Activated CD4-positive, alpha-beta T cell treated with anti-CD3 and anti-CD28 coated beads, Interleukin-2, amount 50 U/mL, for 48 hours (primary cell): ENCODE results near the gene LSG1.
A peak's percentile ranks its signal among the peaks of the same experiment; 100 is the strongest.
"Not testable (repeated sequence)": the region's sequence is repeated elsewhere in the genome, so short reads cannot be mapped to it uniquely, and the experiment has no call there.

ENCODE experiments used
- DNase-seq, 2 experiments: peaks; one replicate each; pipeline ENCODE4 v3.0.0-alpha.2; 2020

LSG1 gene

DNA sequence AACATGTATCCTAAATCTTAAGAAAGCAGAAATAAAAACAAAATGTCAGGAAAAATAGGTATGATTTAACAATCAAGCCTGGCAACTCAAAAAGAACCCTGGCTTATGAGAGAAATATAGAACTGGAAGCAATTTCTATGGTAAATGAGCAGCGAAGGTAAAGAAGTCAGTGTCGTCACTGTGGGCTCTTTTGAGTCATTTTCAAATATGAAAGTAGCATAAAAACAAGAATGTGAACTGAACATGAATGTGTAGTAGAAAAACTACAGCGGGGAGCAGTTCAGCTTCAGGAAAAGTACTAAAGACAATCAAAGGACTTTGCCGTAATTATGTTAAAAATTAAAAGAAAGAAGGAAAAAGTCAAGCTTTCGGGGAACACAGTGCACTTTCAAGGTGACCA, 17.5 kb downstream of the LSG1 start:
- no peak for DNase-seq

DNA sequence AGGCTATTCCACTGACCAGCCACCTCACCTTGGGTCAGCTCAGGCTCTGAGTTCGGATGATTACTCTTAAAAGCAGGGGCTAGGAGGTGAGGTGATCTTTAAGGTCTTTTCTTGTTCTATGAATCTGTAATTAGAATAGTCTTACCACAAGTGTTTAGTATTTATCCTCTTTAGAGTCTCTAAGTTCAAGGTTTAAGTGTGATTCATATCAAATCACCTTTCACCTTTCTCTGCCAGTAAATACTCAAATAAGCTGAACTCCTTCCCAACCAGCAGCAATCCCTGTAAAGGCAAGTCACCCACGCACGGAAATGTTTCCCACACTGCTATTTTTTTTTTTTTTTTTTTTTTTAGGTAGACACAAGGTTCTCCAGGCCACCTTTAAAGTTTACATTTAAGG, 24.2 kb downstream of the LSG1 start:
- DNase-seq: no peak

- no peak for DNase-seq
Observed at GRCh38 chr3:194642769-194643168, 29.2 kb downstream of the LSG1 start.

DNA sequence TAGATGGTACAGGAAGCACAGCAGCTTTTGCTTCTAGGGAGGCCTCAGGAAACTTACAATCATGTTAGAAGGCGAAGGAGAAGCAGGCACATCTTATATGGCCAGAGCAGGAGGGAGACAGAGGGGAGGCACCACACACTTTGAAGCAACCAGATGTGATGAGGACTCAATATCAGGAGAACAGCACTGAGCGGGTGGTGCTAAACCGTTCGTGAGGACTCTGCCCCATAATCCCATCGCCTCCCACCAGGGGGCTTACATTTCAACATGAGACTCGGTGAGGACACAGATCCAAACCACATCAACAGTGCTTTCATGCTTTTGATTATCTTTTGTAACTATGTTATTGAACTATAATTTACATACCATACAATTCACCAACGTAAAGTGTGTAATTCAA, 31.2 kb downstream of the LSG1 start:
- peak; percentile 19 to 42 for DNase-seq

DNA sequence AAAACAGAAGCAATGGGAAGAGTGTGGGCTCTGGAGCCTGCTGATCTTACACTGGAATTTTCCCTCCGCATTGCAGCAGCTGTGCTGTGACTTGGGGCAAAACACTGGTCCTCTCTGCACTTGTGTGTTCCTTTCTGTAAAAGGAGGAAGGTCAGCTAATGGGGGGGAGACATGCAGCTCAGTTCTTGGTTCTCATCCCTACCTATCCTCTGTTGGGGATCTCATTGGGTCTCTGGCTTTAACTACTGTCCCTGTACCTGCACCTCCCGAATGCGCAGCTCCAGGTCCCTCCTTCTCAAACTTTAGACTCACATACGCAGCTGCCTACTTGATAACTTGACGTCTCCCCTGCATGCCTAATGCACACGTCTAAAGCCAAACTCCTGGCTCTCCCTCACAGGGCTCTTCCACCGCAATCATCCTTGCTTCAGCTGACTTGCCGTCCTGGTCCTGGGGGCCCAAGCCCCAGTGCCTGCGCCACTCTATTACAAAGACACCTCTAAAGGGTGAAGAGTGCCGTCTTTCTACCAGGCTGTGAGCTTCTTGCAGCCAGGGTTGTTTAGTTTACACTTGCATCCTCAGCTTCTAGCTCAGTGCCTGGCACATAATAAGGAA, 32.9 kb downstream of the LSG1 start:
- DNase-seq: no peak

GRCh38 chr3:194637541-194638400, 34.2 kb downstream of the LSG1 start:
- no peak for DNase-seq

DNA sequence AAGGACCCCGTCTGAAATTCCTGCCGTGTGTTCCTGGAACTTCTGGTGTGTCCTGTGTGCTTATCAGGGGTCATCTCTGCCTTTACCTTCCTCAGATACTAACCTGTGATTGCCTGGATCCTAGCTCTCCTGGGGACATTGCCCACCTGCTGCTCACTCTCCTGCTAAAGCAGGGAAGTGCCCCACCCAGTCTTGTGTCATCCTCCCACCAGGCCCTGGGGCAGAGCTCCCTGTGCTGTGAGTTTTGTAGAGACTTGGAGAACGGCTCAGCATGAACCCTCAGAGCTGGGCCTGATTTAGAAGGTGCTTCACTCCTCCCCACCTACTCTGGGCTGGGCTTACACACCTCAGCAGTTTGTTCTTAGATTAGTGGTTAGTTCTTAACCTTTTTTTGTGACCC, 34.9 kb downstream of the LSG1 start:
- DNase-seq: no peak

- DNase-seq: peak; percentile 60 to 71
Observed at GRCh38 chr3:194633349-194634004, 38.5 kb downstream of the LSG1 start, which contains the start of gene TMEM44. TMEM44 (minus strand) TSS chr3:194633419; CDS start chr3:194633215, 204 bp downstream.

- DNase-seq: peak in 1 of 2 experiments; percentile 20
Observed at GRCh38 chr3:194632809-194633348, 39.1 kb downstream of the LSG1 start.

GRCh38 chr3:194632226-194632808, 39.7 kb downstream of the LSG1 start:
- DNase-seq: no peak

- DNase-seq: no peak
Observed at GRCh38 chr3:194631696-194632095, 40.3 kb downstream of the LSG1 start.

DNA sequence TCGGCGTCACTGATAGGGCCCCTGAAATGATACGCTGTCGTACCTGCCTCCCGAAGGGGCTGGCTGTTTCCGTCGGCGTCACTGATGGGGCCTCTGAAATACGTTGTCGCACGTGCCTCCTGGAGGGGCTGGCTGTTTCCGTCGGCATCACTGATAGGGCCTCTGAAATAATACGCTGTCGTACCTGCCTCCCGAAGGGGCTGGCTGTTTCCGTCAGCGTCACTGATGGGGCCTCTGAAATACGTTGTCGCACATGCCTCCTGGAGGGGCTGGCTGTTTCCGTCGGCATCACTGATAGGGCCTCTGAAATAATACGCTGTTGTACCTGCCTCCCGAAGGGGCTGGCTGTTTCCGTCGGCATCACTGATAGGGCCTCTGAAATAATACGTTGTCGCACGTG, 41.3 kb downstream of the LSG1 start:
- not testable (repeated sequence) for DNase-seq

GRCh38 chr3:194624956-194625355, 47.0 kb downstream of the LSG1 start:
- no peak for DNase-seq

- no peak for DNase-seq
Observed at GRCh38 chr3:194623449-194624290, 48.3 kb downstream of the LSG1 start.

GRCh38 chr3:194622621-194623340, 49.2 kb downstream of the LSG1 start:
- no peak for DNase-seq

- DNase-seq: no peak
Observed at GRCh38 chr3:194621947-194622346, 50.0 kb downstream of the LSG1 start.

GRCh38 chr3:194620196-194620595, 51.8 kb downstream of the LSG1 start:
- no peak for DNase-seq

DNA sequence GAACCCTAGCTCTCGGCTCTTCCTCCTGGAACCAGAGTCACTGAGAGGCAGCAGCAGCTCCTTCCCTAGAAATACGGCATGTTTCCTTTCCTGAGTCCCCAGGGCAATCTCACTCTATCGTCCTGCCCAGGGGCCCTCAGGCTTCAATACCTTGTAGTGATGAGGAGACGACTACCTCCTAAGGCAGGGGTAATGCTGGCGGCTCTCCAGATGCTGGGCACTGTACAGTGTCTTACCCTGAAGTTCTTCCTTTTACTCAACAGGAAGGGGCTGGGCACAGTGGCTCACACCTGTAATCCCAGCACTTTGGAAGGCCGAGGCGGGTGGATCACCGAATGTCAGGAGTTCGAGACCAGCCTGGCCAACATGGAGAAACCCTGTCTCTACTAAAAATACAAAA, 52.2 kb downstream of the LSG1 start:
- DNase-seq: no peak

DNA sequence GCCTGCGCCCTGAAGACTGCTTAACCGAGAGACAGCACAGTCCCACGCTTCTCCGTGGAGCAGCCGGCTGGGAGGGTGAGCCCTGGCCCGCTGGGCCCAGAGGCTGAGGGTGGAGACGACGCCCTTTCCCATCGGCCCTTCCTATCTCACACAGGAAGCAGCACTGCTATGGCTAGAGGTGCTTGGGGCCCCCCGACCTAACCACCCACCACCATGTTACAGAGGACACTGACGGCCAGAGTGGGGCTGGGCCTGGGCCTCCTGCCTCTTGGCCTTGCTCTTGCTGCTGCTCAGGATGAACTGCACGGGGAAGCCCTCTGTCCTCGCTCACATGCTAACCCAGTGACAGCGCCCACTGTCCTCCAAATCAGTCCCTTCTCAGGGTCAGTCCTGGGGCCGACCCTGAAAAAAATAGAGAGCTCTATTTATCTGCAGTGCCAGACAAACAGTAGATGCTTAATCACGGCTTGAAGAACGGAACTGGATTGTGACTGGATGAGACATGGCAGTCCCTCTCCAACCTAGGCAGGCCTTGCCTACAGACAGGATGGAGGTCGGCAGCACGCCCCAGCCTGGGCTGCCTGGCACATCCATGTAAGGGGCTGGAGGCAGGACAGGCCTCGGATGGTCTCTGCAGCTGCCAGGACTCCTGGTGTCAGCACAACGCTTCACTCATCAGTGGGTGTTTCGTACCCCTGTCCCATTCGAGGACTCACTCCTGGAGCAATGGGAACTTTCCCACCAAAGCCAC, 53.0 kb downstream of the LSG1 start:
- DNase-seq: no peak

DNA sequence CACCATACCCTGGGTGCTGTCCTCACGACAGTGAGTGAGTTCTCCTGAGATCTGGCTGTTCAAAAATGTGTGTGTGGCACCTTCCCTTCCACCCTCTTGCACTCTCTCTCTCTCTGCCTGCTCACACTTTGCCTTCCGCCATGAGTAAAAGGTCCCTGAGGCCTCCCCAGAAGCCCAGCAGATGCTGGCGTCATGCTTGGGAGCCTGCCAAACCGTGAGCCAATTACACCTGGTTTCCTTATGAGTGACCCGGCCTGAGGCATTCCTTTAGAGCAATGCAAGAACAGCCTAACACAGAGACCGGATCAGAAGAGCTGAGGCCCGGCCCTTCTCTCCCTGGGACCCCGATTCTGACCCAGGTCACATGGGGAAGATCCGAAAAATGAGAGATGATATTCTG, 54.2 kb downstream of the LSG1 start:
- peak in 1 of 2 experiments; percentile 7 for DNase-seq
